GM21423 (cell line): ENCODE results near the gene COX19.

Source experiments
- ATAC-seq: cut with Tn5 transposase; IDR thresholded peaks from one replicate; pipeline ENCODE4 v1.9.1; 2021; ENCODE audit warnings: mild to moderate bottlenecking, moderate library complexity; ENCODE audit not compliant: unreplicated experiment

The COX19 gene

DNA sequence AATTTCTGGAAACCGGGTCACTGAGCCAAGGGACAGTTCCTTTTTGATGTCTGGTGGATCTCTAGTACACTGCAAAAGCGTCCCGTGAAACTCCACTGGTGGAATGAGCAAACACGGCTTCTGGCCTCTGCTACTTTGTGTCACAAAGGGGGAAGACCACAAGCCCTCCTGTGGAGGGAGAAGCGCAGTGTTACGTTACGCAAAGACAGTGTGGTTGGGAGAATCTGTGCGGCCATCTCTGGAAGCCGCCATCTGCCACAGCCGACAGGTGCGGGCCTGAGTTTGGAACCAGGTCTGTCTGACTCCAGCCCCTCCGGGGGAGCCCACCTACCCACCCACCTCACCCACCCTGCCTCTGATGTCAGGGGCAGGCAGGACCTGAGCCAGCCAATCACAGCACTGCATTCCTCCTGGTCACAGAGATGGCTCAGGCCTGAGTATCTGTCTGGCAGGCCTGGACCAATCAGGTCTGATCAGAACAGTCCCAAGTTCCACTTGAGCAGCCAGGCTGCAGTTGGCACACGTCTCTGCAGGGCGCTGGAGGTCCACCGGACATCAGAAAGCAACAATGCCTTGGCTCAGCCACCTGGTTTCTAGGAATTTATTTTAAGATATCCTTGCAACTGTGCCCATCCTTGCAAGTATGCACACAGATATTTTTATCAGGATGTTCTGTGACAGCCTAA lies 4.7 kb upstream of the COX19 start:
- no peak for ATAC-seq

DNA sequence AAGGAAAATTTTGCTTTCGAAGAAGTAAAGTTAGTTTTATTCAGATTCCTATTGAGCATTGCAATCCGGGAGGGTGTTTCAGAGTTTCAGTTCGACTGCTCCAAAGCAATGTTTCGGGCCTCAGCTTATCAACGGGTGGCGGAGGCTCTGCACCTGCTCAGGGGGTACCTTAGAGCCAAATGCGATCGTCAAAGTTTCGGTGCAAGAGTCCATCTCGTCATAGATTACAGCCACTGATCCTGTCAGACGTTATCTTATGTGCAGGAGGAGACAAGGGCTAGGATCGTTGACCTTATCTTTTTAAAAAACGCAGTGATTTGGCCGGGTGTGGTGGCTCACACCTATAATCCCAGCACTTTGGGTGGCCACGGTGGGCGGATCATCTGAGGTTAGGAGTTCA lies 3.8 kb upstream of the COX19 start:
- no peak for ATAC-seq

DNA sequence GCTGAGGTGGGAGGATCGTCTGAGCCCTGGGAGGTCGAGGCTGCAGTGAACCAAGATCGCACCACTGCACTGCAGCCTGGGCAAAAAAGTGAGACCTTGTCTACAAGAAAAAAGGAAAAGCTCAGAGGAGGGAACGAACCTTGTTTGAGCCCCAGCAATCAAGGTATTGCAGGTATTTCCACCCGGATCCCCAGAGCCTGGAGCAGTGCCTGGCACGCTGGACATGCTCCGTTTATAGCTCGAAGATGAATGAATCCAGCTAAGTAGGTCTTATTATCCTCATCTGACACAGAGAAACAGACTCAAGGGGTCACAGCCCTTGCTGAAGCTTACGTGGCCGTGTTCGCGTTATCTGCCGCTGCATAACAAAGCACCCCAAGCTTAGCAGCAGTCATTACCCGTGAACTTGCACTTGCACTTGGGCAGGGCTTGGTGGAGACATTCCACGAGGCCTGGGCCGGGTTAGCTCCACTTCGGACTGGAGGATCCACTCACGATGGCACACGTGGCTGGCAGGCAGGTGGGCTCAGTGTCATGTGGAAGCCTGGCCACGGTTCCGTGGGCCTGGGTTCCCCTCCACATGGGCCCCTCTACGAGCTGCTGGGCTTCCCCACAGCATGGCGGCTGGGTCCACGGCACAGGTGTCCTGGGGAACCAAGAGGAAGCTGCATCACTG lies 3.2 kb upstream of the COX19 start:
- ATAC-seq = no peak

DNA sequence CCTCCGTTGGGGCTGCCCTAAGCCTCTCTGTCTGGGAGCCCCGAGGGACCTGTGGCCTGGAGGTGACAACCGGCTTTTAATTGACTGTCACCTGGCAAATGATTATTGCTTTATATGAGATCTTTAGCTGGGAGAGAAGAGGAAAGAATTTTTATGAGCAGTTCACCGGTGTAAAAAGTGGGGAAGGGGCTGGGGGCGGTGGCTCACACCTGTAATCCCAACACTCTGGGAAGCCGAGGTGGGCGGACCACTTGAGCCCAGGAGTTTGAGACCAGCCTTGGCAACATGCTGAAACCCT lies 2.6 kb upstream of the COX19 start:
- no peak for ATAC-seq

DNA sequence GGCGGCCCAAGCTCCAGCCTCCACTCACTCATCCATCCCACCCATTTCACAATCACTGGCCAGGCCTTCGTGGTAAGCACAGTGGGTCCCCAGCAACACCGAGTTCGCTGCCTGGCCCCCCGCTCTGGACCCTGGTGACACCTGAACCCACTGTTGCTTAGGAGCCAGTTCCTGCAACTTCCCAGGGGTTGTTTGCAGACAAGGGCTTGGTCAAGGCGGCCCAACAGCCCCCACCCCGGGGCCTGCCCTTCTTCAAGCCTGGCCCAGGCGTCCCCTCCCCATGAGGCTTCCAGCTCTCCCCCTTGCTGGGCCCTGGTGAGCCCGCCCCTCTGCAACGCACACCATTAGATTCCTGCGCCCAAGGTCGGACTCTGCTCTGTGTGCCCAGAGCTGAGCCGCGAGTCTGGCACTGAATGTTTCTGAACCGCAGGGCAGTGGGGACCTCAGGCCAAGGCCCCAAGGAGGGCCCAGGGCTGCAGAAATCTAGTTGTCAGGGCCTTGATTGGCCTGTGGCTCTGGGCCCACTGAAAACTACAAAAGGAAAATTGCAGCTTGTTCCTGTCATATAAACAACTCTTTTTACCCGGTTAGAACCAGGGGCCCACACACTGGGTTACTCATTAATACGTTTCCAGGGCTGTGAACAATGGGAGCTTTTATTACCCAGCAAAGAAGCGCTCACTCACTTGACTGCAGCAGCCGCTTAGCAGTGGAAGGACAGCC lies 2.1 kb upstream of the COX19 start:
- ATAC-seq = peak; percentile 46

DNA sequence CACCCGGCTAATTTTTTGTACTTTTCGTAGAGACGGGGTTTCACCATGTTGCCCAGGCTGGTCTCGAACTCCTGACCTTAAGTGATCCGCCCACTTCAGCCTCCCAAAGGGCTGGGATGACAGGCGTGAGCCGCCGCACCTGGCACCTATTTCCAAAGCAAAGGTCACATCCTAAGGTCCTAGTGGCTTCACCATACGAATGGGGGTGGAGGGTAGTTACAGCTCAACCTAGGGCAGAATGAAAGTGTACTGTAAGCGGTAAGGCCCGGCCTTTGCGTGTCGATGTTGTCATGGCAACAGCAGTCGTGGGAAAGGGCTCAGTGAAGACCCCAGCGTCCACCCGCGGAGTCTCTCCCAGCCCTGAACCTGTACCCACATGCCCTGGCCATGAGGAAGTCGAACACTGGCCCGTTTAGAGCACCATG lies 1.6 kb upstream of the COX19 start:
- ATAC-seq = no peak

DNA sequence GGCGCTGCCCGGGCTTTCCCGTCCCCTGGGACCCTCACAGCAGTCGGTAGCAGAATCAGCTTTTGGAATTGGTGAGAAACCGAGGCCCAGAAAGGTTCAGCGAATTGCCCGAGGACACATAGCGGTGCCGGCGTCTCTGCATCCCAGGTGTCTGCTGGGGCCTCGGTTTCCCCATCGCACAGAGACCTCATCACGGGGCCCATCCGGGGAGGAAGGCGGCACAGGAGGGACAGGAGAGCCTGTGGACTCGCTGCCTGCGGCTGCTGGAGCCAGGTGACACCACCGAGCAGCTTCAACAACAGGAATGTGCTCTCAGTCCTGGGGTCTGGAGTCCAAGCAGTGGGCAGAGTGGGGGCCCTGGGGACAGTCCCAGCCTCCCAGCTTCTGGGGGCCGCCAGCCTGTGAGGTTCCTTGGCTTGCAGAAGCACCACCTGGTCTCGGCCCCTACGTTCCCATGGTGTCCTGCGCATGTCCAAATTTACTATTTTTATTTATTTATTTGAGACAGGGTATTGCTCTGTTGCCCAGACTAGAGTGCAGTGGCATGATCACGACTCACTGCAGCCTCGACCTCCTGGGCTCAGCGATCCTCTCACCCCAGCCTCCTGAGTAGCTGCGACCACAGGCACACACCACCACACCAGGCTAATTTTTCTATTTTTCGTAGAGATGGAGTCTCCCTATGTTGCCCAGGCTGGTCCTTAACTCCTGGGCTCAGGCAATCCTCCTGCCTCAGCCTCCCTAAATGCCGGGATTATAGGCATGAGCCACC lies 539 bp upstream of the COX19 start:
- ATAC-seq = no peak

DNA sequence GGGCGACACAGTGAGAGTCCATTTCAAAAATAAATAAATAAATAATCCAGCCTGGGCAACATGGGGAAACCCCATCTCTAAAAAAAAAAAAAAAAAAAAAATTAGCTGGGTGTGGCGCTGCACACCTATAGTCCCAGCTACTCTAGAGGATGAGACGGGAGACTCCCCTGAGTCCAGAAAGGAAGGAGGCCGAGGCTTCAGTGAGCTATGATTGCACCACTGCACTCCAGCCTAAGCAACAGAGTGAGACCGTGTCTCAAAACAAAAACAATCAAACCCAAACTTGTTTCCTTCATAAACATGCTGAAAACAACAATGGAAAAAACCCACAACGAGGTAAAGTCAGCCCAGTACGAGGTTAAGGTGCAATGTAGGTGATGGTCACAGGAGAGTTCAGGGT lies 1.2 kb downstream of the COX19 start:
- ATAC-seq = no peak

DNA sequence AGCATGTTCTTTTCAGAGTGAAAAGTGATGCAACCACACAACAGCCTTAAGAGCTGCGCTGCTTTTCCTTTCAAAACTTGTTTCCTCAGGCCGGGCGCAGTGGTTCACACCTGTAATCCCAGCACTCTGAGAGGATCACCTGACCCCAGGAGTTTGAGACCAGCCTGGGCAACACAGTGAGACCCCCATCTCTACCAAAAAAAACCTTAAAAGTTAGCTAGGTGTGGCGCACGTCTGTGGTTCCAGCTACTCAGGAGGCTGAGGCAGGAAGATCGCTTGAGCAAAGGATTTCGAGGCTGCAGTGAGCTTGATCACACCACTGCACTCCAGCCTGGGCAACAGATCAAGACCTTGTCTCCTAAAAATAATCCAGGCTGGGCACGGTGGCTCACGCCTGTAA lies 2.0 kb downstream of the COX19 start:
- ATAC-seq = no peak

DNA sequence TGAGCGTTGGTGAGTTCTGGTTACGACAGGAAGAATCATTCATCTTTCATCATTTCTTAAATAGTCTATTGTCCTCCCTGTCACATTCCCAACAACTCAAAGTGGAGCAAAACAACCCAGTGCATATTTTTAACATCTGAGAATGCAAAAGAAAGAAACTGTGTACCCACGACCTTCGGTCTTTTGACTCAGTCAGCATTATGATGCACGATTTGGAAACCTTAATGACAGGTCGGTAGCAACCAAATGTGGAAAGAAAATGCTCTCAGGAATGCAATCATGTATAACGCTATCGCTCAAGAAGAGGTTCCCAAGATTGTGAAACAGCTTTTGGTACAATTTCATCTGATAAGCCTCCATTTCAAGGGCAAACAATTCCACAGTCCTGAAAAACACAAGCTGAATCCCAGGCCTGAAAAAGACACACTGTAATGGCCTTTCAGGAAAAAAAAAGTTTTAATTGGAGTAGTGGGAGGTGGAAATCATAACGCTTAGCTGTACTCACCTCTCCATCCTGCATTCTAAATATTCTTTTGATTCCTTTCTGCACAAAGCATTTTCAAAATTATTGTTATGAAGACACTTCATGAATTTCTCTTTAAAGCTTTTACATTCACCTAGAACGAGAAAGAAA lies 2.6 kb downstream of the COX19 start:
- no peak for ATAC-seq

DNA sequence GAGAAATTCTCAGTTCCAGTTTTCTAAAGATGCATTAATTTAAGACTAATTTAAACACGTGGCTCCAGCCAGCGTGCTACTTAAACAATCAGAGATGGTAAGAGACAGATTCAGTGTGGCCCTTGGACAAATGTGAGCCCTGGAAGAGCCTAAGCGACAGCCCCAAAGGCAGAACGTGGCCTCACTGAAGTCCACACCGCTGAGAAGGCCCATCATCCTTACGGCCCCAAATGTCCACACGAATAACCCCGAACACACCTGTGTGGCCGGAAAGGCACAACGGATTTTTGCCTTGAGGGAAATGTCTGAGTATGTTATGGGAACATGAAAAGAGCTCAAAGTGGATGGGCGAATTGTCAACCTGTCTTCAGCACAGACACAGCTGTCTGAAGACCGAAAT lies 3.2 kb downstream of the COX19 start:
- no peak for ATAC-seq

DNA sequence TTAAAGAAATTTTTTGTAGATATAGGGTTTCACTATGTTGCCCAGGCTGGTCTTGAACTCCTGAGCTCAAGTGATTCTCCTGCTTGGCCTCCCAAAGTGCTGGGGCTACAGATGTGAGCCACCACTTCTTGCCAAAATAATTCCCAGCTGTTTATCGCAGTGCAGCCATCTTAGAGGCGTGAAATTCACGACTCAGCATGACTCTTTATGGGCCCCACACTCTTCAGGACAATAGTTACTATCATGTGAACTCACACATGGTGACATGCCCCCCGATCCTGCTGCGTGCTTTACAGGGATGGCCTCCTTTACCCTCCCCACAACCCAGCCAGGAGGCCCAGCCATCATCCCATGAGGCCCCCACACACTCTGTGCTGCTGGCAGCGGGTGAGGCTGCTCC lies 4.6 kb downstream of the COX19 start:
- ATAC-seq = no peak

DNA sequence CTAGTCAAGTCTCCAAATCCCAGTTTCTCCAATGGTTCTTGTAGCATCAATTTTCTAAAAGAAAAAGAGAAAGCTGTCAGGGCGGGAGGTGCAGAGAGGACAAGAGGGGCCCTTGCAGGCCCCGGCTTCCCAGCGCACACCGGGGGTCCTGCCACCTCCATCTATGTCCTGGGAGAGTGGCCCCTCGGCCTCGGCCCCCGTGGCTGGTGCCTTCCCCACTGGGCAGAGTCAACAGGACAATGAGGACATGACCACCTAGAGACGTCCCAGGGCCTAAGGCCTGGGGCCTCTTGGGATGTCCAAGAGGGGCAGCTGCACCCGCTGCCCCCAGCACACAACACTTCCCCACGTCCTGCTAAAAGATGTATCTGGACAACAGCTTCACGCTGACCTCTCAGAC lies 5.9 kb downstream of the COX19 start:
- ATAC-seq = no peak

DNA sequence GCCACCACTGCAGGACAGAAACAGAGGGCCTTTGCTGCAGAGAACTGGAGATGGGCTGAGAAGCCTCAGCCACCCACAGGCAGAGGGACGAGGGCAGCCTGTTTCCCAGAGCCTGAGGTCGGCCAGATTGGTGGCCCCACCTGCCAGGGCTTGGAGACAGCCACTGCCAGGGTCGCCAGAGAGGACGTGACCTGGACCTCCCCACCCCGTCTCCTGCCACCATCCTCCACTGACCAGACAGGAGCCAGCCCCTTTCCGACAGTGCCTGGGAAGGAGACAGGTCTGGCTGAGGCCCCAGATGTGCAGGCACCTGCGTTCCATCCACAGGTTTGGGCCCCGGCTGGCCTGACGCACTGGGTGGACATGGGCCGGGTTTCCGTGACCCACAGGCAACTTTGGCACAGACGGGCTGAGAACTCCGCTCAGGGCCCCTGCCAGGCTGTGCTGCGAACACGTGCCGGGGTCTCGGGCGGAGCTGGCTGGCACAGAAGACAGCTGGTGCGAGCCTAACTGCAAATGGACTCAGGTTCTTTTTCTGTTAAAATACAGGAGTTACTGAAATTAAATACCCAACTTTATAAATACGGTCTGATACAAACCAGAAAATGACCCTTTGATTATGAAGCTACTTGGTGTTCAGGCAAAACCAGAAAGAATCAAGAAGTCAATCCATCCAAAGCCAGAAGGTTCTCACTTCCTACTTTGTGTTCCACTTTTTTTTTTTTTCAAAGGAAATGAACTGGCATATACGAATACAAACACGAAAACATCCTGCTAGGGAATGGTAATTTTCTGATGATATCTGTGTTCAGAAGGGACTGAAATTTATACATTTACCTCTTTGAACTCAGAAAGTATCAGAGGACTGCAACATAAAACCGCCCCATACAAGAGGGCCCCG lies 6.9 kb downstream of the COX19 start:
- no peak for ATAC-seq

DNA sequence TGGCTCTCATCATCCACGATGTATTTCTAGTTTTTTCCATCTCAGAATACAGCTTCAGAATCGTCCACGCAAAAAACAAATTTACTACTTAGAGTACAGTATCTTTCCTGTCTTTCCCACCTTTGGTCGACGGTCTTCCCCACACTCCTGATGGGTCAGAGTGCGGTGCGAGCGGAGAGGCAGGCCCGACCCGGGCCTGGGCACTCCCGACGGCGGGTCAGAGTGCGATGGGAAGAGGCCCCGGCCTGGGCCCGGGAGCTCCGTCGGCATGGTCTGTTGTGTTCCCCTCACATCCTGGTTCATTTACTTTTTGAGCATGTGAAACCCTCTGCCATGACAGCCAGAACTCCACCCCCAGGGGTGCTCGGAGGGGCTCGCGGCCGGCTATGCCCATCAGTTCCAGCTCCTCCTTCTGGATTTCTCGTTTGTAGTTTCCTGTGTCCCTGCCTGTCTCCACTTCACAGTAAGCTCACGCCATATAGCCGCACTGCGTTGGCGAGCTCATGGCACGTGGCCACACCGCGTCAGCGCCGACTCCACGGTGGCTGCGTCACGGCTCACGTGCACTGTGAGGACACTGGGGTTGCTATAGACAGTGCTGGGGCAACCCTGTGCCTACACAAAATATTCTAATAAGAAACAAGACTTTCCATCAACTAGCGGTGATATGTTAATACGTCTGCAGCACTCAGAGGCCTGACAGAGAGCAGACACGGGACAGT lies 7.8 kb downstream of the COX19 start:
- no peak for ATAC-seq

DNA sequence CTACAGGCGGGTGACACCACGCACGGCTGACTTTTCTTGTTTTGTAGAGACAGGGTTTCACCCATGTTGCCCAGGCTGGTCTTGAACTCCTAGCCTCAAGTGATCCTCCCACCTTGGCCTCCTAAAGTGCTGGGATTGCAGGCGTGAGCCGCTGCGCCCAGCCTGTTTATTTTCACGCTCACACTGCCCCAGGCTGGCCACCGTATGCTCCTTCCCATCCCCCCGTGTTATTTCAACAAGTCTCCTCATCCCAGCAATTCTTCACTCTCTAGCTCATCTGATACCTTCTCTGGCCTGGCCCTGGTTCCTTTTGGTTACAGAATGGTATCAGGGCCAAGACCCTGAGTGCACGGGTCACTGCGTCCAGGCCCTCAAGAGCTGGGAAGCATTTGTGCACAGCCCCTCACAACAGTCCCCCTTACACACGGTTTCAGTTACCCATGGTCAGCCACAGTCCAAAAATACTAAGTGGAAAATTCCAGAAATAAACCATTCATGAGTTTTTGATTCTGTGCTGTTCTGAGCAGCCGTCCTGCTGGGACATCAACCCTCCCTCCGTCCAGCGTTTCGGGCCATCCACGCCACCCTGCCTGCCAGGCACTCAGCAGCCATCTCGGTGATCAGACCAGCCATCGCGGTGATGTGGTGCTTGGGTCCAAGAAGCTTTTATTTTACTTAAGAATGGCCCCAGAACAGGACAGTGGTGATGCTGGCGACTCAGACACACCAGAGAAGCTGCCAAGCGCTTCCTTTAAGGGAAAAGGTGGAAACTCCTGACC lies 8.9 kb downstream of the COX19 start:
- ATAC-seq = no peak

DNA sequence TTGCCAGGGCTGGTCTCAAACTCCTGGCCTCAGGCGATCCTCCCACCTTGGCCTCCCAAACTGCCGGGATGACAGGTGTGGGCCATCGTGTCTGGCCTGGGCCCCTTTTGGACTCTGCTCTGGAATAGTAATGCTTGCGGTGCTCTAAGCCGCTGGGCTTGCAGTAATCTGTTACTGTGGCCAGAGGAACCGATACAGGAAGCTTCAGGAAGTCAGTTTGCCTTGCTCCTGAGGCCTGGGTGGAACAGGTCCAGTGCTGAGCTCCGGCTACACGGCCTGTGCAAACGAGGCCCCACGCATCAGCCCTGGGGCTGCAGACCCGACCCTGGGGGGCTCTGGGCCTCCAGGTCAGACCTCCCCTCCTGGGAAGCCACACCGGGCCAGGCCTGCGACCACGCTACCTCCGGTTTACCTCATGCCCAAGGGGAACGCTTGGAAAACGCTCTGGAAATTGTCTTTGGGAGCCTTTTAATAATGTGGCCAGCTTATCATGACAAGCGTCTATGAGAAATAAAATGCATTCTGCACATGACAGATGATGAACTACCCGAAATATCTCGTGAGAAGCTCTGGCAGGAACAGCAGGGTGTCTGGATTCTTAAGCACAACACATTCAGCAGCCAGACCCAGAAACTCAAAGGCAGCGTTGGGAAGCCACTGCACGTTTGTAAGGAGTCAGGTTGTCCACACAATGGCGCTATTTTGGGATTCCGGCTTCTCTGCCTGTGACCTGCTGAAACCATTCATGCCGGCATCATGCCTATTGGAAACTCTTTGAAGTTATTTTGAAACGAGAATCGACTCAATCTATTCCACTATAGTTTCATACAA lies 10.7 kb downstream of the COX19 start:
- ATAC-seq = no peak
